Right atrium auricular region (tissue), 2 donors: ENCODE results near the gene RAB3GAP1. TPM values are rescaled to one million over a fixed set of nuclear protein-coding genes. Genes with fewer than 3 reads are reported as not detected.
A peak's percentile ranks its signal among the peaks of the same experiment; 100 is the strongest.

Experiments
- DNase-seq: peaks from one replicate; pipeline ENCODE4 v3.0.0-alpha.2; 2019; ENCODE audit warnings: low spot score
- H3K27ac ChIP-seq, 2 donors: fragments of 200-600 bp; sonication (generic); 1 replicate in 1 of 2; 2 replicates in 1 of 2; pipeline ENCODE4 v1.5.1; 2016 to 2019
- H3K27me3 ChIP-seq, 2 donors: fragments of 200-600 bp; sonication (generic); one replicate each; pipeline versions ENCODE4 v1.5.1 to v1.6.0; 2017 to 2019
- H3K36me3 ChIP-seq: fragments of 200-600 bp; sonication (generic); one replicate; pipeline ENCODE4 v1.5.1; 2016
- H3K4me1 ChIP-seq, 2 donors: fragments of 200-600 bp; sonication (generic); one replicate each; pipeline versions ENCODE4 v1.5.1 to v1.6.0; 2017 to 2019
- H3K4me3 ChIP-seq, 2 donors: fragments of 200-600 bp; sonication (generic); 1 replicate in 1 of 2; 2 replicates in 1 of 2; pipeline ENCODE4 v1.5.1; 2017 to 2019; ENCODE audit warnings: mild to moderate bottlenecking in 1 of 2, moderate library complexity in 1 of 2
- H3K9me3 ChIP-seq, 2 donors: fragments of 200-600 bp; sonication (generic); one replicate each; pipeline ENCODE4 v1.5.1; 2019
- CTCF ChIP-seq, 2 donors: fragments of 200-600 bp; sonication (generic); IDR thresholded peaks; one replicate each; pipeline ENCODE4 v1.5.1; 2019; ENCODE audit warnings: antibody characterized with exemption in 2 of 2
- total RNA-seq, 2 donors: library from RNA; depleted of rRNA; stranded (reverse); fragments of >200 nt; gene quantifications; one replicate each; pipeline ENCODE4 v1.1.0, GENCODE V29; 2016

RAB3GAP1 gene
- total RNA-seq, 2 donors from 2014 or later = 33.0 to 36.2 TPM

GRCh38 chr2:135130751-135131150 is 78.7 kb downstream of the RAB3GAP1 start:
- no peaks in the 10 kb centered on the region for H3K27me3 ChIP-seq
- no peak overlapping the region for H3K4me3 ChIP-seq
- no peak overlapping the region for H3K27ac ChIP-seq
- H3K4me1 ChIP-seq = no peaks in the 10 kb centered on the region
- H3K9me3 ChIP-seq = no peaks in the 10 kb centered on the region
- H3K36me3 ChIP-seq = peaks cover 66% of the 10 kb centered on the region
- DNase-seq = no peak
- no peak for TF ChIP-seq CTCF (IDR thresholded peaks at IDR 0.05)

- H3K27ac ChIP-seq = no peak overlapping the region
- H3K27me3 ChIP-seq = no peaks in the 10 kb centered on the region
- H3K9me3 ChIP-seq = no peaks in the 10 kb centered on the region
- no peak for TF ChIP-seq CTCF (IDR thresholded peaks at IDR 0.05)
- H3K36me3 ChIP-seq = peaks cover 66% of the 10 kb centered on the region
- H3K4me1 ChIP-seq = no peaks in the 10 kb centered on the region
- no peak overlapping the region for H3K4me3 ChIP-seq
- DNase-seq = no peak
Measured at GRCh38 chr2:135132314-135132713, 80.2 kb downstream of the RAB3GAP1 start.

GRCh38 chr2:135140606-135141005 is 88.5 kb downstream of the RAB3GAP1 start:
- no peak overlapping the region for H3K27ac ChIP-seq
- H3K36me3 ChIP-seq = peaks cover 30% of the 10 kb centered on the region
- no peaks in the 10 kb centered on the region for H3K4me1 ChIP-seq
- DNase-seq = no peak
- H3K27me3 ChIP-seq = no peaks in the 10 kb centered on the region
- peaks cover 0 to 15% of the 10 kb centered on the region in 2 donors for H3K9me3 ChIP-seq
- no peak for TF ChIP-seq CTCF (IDR thresholded peaks at IDR 0.05)
- no peak overlapping the region for H3K4me3 ChIP-seq

- Histone ChIP-seq H3K4me3 (no peak overlapping the region), H3K27me3 (no peaks in the 10 kb centered on the region), H3K27ac (no peak overlapping the region), H3K4me1 (no peaks in the 10 kb centered on the region), H3K9me3 (peaks cover 0 to 15% of the 10 kb centered on the region in 2 donors), H3K36me3 (peaks cover 15% of the 10 kb centered on the region)
- no peak for DNase-seq
- TF ChIP-seq CTCF (IDR thresholded peaks at IDR 0.05) = no peak
Measured at GRCh38 chr2:135142323-135142722, 90.2 kb downstream of the RAB3GAP1 start.

- Histone ChIP-seq H3K27ac (no peak overlapping the region), H3K27me3 (no peaks in the 10 kb centered on the region), H3K9me3 (peaks cover 0 to 15% of the 10 kb centered on the region in 2 donors), H3K36me3 (peaks cover 15% of the 10 kb centered on the region), H3K4me3 (no peak overlapping the region), H3K4me1 (no peaks in the 10 kb centered on the region)
- TF ChIP-seq CTCF (IDR thresholded peaks at IDR 0.05) = no peak
- DNase-seq = no peak
Measured at GRCh38 chr2:135144343-135144742, 92.3 kb downstream of the RAB3GAP1 start.

GRCh38 chr2:135149251-135149650 is 97.2 kb downstream of the RAB3GAP1 start:
- no peak overlapping the region for H3K4me3 ChIP-seq
- H3K27ac ChIP-seq = peak overlapping the region in 1 of 2 donors; percentile 17
- H3K9me3 ChIP-seq = no peaks in the 10 kb centered on the region
- no peak for TF ChIP-seq CTCF (IDR thresholded peaks at IDR 0.05)
- DNase-seq = no peak
- peaks cover 0 to 7% of the 10 kb centered on the region in 2 donors for H3K4me1 ChIP-seq
- peaks cover 39% of the 10 kb centered on the region for H3K36me3 ChIP-seq
- no peaks in the 10 kb centered on the region for H3K27me3 ChIP-seq
